HepG2 (cell line): Measurements from ENCODE around the gene LYPD8. TPM values are rescaled to one million over a fixed set of nuclear protein-coding genes. Genes with fewer than 3 reads are reported as not detected.

Experiments used
- ATAC-seq: fragments of 200-7000 bp; cut with Tn5 transposase; 3 replicates; pipeline ENCODE4 v1.9.1; 2020; ENCODE audit warnings: mild to moderate bottlenecking, moderate library complexity
- BruUV-seq: library from RNA; stranded (reverse); fragments of 400-500 nt; replicated peaks from 2 replicates; lab custom pipeline; 2021; lab: Mats Ljungman, UMichigan
- CTCF ChIA-PET: fragments of 300-600 bp; formaldehyde crosslinking; extraction: SDS; loops from one replicate; lab custom pipeline; 2021; ENCODE audit warnings: low total read pairs, inconsistent platforms, low intra/inter-chr PET ratio; lab: Yijun Ruan, JAX
- POLR2A ChIA-PET: fragments of 350-600 bp; sonication (Branson Sonifier 250); formaldehyde crosslinking; loops from one replicate; lab custom pipeline; 2020; ENCODE audit warnings: antibody characterized with exemption, inconsistent platforms; lab: Yijun Ruan, JAX
- DNase-seq: peaks from one replicate; pipeline ENCODE4 v3.0.0-alpha.2; 2015; ENCODE audit warnings: low spot score
- FAIRE-seq: peaks from 3 replicates; lab custom pipeline; 2011; peaks lifted over from hg19 to GRCh38; lab: Jason Lieb, UNC
- H2AFZ ChIP-seq: one replicate; pipeline ENCODE4 v1.6.1; 2011; ENCODE audit warnings: low read length, inconsistent platforms
- H3K27ac ChIP-seq: fragments of 300-600 bp; 3 replicates; pipeline ENCODE4 v1.8.0; 2011; ENCODE audit warnings: mixed run types, mild to moderate bottlenecking, mixed read lengths, low read length, inconsistent platforms; ENCODE audit not compliant: insufficient read depth; ENCODE audit errors: extremely low read length
- H3K27me3 ChIP-seq, 2 experiments: fragments of 200-600 bp in 1 of 2; 2 replicates in 1 of 2; 3 replicates in 1 of 2; pipeline versions ENCODE4 v1.6.0 to v1.8.0; 2011; ENCODE audit warnings: low read length in 2 of 2, mild to moderate bottlenecking in 2 of 2, moderate library complexity in 2 of 2, inconsistent platforms in 1 of 2; ENCODE audit not compliant: insufficient read depth in 2 of 2, control insufficient read depth in 1 of 2
- H3K36me3 ChIP-seq, 2 experiments: fragments of 200-600 bp in 1 of 2; replicated peaks in 1 of 2; 2 replicates in 1 of 2; 3 replicates in 1 of 2; pipeline versions ENCODE4 v1.5.1 to v1.8.0; 2011; ENCODE audit warnings: low read length in 2 of 2, inconsistent platforms in 1 of 2; ENCODE audit not compliant: insufficient read depth in 2 of 2, control insufficient read depth in 1 of 2
- H3K4me1 ChIP-seq: 2 replicates; pipeline ENCODE4 v1.5.1; 2012; ENCODE audit warnings: low read length, inconsistent platforms; ENCODE audit not compliant: insufficient read depth
- H3K4me2 ChIP-seq: 2 replicates; pipeline ENCODE4 v1.6.0; 2011; ENCODE audit warnings: low read depth, low read length, inconsistent platforms
- H3K4me3 ChIP-seq, 3 experiments: fragments of 200-600 bp in 1 of 3; sonication (generic), shearing (Covaris generic) in 1 of 3; replicated peaks in 1 of 3; 2 replicates each; pipeline ENCODE4 v1.5.1; 2011 to 2016; ENCODE audit warnings: low read length in 3 of 3, inconsistent platforms in 2 of 3, low read depth in 2 of 3, mild to moderate bottlenecking in 2 of 3, control low read depth in 1 of 3, mixed read lengths in 1 of 3; ENCODE audit not compliant: insufficient read depth in 1 of 3
- H3K79me2 ChIP-seq: one replicate; pipeline ENCODE4 v1.6.1; 2011; ENCODE audit warnings: low read length, inconsistent platforms; ENCODE audit not compliant: insufficient read depth
- H3K9ac ChIP-seq: 2 replicates; pipeline ENCODE4 v1.6.0; 2011; ENCODE audit warnings: mild to moderate bottlenecking, low read depth, low read length, inconsistent platforms; ENCODE audit not compliant: insufficient read depth
- H3K9me3 ChIP-seq: 2 replicates; pipeline ENCODE4 v1.5.1; 2012; ENCODE audit warnings: mild to moderate bottlenecking, low read length
- H4K20me1 ChIP-seq: 2 replicates; pipeline ENCODE4 v1.6.0; 2011; ENCODE audit warnings: inconsistent platforms, mild to moderate bottlenecking, low read length, moderate library complexity; ENCODE audit not compliant: insufficient read depth
- ATF4 ChIP-seq, 2 experiments: fragments of 450-650 bp in 1 of 2; sonication (generic) in 1 of 2; formaldehyde crosslinking; IDR thresholded peaks; 2 replicates each; pipeline versions ENCODE4 v1.5.0 to v1.8.0; 2020 to 2022; ENCODE audit warnings: mild to moderate bottlenecking in 1 of 2, missing genetic modification reagents in 1 of 2
- EEA1 ChIP-seq: sonication (generic); formaldehyde crosslinking; IDR thresholded peaks from 2 replicates; pipeline ENCODE4 v1.5.1; 2020; ENCODE audit warnings: mild to moderate bottlenecking, missing genetic modification reagents, borderline replicate concordance
- EHMT2 ChIP-seq: fragments of 200-600 bp; sonication (generic); IDR thresholded peaks from 2 replicates; pipeline ENCODE4 v1.7.0; 2017; ENCODE audit warnings: antibody characterized with exemption, low read depth, low read length, borderline replicate concordance
- MED13 ChIP-seq: sonication (generic); formaldehyde crosslinking; IDR thresholded peaks from 2 replicates; pipeline ENCODE4 v1.5.0; 2020; ENCODE audit warnings: missing genetic modification reagents
- NCOA2 ChIP-seq: sonication (generic); formaldehyde crosslinking; IDR thresholded peaks from 2 replicates; pipeline ENCODE4 v1.8.0; 2022; ENCODE audit warnings: inconsistent platforms
- NR2F6 ChIP-seq, 2 experiments: IDR thresholded peaks; 2 replicates each; pipeline ENCODE4 v1.6.1; 2016; ENCODE audit warnings: antibody characterized with exemption in 1 of 2, mild to moderate bottlenecking in 1 of 2
- THAP8 ChIP-seq: sonication (generic); formaldehyde crosslinking; IDR thresholded peaks from 2 replicates; pipeline ENCODE4 v1.5.1; 2020; ENCODE audit warnings: missing genetic modification reagents, mild to moderate bottlenecking, borderline replicate concordance
- ZFY ChIP-seq: sonication (generic); formaldehyde crosslinking; IDR thresholded peaks from 2 replicates; pipeline ENCODE4 v1.4.0; 2020; ENCODE audit warnings: missing genetic modification reagents
- ZNF33B ChIP-seq: sonication (generic); formaldehyde crosslinking; IDR thresholded peaks from 2 replicates; pipeline ENCODE4 v1.5.1; 2020; ENCODE audit warnings: mild to moderate bottlenecking, missing genetic modification reagents
- ZNF451 ChIP-seq: sonication (generic); formaldehyde crosslinking; IDR thresholded peaks from 2 replicates; pipeline ENCODE4 v1.5.0; 2020; ENCODE audit warnings: mild to moderate bottlenecking, missing genetic modification reagents
- ZNF510 ChIP-seq: sonication (generic); formaldehyde crosslinking; IDR thresholded peaks from 2 replicates; pipeline ENCODE4 v1.4.0; 2020; ENCODE audit warnings: low read depth, mild to moderate bottlenecking, missing genetic modification reagents
- ZNF530 ChIP-seq: sonication (generic); formaldehyde crosslinking; IDR thresholded peaks from 2 replicates; pipeline ENCODE4 v1.5.0; 2020; ENCODE audit warnings: low read depth, mild to moderate bottlenecking, missing genetic modification reagents
- ZNF672 ChIP-seq: sonication (generic); formaldehyde crosslinking; IDR thresholded peaks from 2 replicates; pipeline ENCODE4 v1.8.1; 2022; ENCODE audit warnings: missing genetic modification reagents
- ZNF687 ChIP-seq: sonication (generic); formaldehyde crosslinking; IDR thresholded peaks from 2 replicates; pipeline ENCODE4 v1.5.1; 2020; ENCODE audit warnings: mild to moderate bottlenecking, missing genetic modification reagents, moderate library complexity
- ZNF691 ChIP-seq: sonication (generic); formaldehyde crosslinking; IDR thresholded peaks from 2 replicates; pipeline ENCODE4 v1.4.0; 2020; ENCODE audit warnings: missing genetic modification reagents, low read depth, mild to moderate bottlenecking, borderline replicate concordance
- ZNF704 ChIP-seq: sonication (generic); formaldehyde crosslinking; IDR thresholded peaks from 2 replicates; pipeline ENCODE4 v1.8.1; 2023; ENCODE audit warnings: mild to moderate bottlenecking, inconsistent platforms, moderate library complexity, missing genetic modification reagents, borderline replicate concordance
- ZSCAN31 ChIP-seq: sonication (generic); formaldehyde crosslinking; IDR thresholded peaks from 2 replicates; pipeline ENCODE4 v1.5.0; 2020; ENCODE audit warnings: low read depth, mild to moderate bottlenecking, missing genetic modification reagents
- WGBS: methylation state at CpG from one replicate; pipeline ENCODE4 v1.1.6; 2017; ENCODE audit warnings: low lambda C conversion rate; 5-methylcytosine and 5-hydroxymethylcytosine counted together
- in situ Hi-C: cut with HindIII; loops from 2 replicates; pipeline ENCODE4 v1.10.0; 2017; ENCODE audit warnings: low pct_unique_long_range_greater_than_20kb; ENCODE audit not compliant: extremely low pct_ligation_motif_present
- intact Hi-C: fragments of 100-400 bp; cut with micrococcal nuclease; formaldehyde crosslinking; loops from one replicate; pipeline ENCODE4 v1.10.0; 2022; ENCODE audit not compliant: unreplicated experiment
- polyA plus RNA-seq, 8 experiments: library from polyadenylated mRNA; depleted of rRNA in 3 of 8; stranded (reverse) in 7 of 8; unstranded in 1 of 8; fragments of >200 nt; fragmentation: Illumina TruSeq in 4 of 8; extraction: Trizol in 4 of 8; gene quantifications; 2 replicates each; pipeline versions ENCODE4 v1.2.1 to v1.2.3, GENCODE V29; 2011 to 2016; ENCODE audit warnings: low read depth in 4 of 8, missing spikeins in 1 of 8, mixed read lengths in 1 of 8; ENCODE audit not compliant: insufficient read depth in 1 of 8
- total RNA-seq, 5 experiments: library from RNA; depleted of rRNA; stranded (reverse); fragments of >200 nt; fragmentation: Illumina TruSeq; extraction: Trizol; gene quantifications; 2 replicates each; pipeline ENCODE4 v1.2.3, GENCODE V29; 2016; ENCODE audit warnings: low read depth in 1 of 5

Gene LYPD8
- total and polyA plus RNA-seq, 2 of the 13 experiments (the other 11 are each of a cell fraction or from before 2014, with no cell fraction given): not detected

GRCh38 chr1:248758352-248758751, 2.8 kb upstream of the LYPD8 start:
- peak; percentile 18 for ATAC-seq
- H3K4me2 ChIP-seq: peak overlapping the region; percentile 69
- BruUV-seq: no TSS peak
- H3K36me3 ChIP-seq: no peaks in the 10 kb centered on the region
- WGBS: 88% methylated on average over 5 of the region's 9 CpGs
- no peaks in the 10 kb centered on the region for H3K9me3 ChIP-seq
- FAIRE-seq: no peak
- in situ Hi-C loops: loop anchor here (5.0 kb wide), 1 partner anchor 59 kb away; no protein-coding TSS in a partner anchor
- no peaks in the 10 kb centered on the region for H4K20me1 ChIP-seq
- intact Hi-C loops: loop anchor here (5.0 kb wide), 1 partner anchor 34 kb away; no protein-coding TSS in a partner anchor
- ChIA-PET POLR2A (interaction anchor here (1.1 to 1.4 kb wide), 2 partner anchors 47 to 79 kb away, joined by 5 to 7 read pairs; partner anchors contain the start of gene ZNF672), CTCF (no interaction called here)
- H2AFZ ChIP-seq: peak overlapping the region; percentile 87
- H3K9ac ChIP-seq: peak overlapping the region; percentile 5; the same call in 1 of the 2 replicates
- no peak overlapping the region; a peak in 1 of 6 replicates for H3K4me3 ChIP-seq
- peak overlapping the region; percentile 77 for H3K27ac ChIP-seq
- no peaks in the 10 kb centered on the region for H3K27me3 ChIP-seq
- H3K79me2 ChIP-seq: no peaks in the 10 kb centered on the region
- DNase-seq: no peak
- H3K4me1 ChIP-seq: peaks cover 39% of the 10 kb centered on the region
- TF ChIP-seq EHMT2 (no peak), MED13 (CRISPR knock-in tag) (no peak), ZFY (CRISPR knock-in tag) (0 out of 2 replicates have a peak, but pooled peaks have one; percentile 28), ZNF530 (CRISPR knock-in tag) (no peak), EEA1 (CRISPR knock-in tag) (no peak), ATF4 (CRISPR knock-in tag; IDR thresholded peaks at IDR 0.05) (no peak), ZNF33B (CRISPR knock-in tag) (no peak), ZNF704 (no peak), NCOA2 (CRISPR knock-in tag) (no peak), ZNF451 (CRISPR knock-in tag) (no peak), NR2F6 (IDR thresholded peaks at IDR 0.05) (no peak), NR2F6 (CRISPR knock-in tag; IDR thresholded peaks at IDR 0.05) (no peak), THAP8 (CRISPR knock-in tag) (no peak), ZNF672 (CRISPR knock-in tag) (no peak), ZNF687 (CRISPR knock-in tag) (peak; percentile 39; the same call in 1 of the 2 replicates), ZSCAN31 (0 out of 2 replicates have a peak, but pooled peaks have one; percentile 15), ZNF691 (CRISPR knock-in tag) (0 out of 2 replicates have a peak, but pooled peaks have one; percentile 11), ZNF510 (CRISPR knock-in tag) (no peak)
